Sigmoid colon (tissue), 7 donors: Measurements from ENCODE around the gene FOXRED1. TPM values are rescaled to one million over a fixed set of nuclear protein-coding genes. Genes with fewer than 3 reads are reported as not detected.
"Not testable (repeated sequence)": the region's sequence is repeated elsewhere in the genome, so short reads cannot be mapped to it uniquely, and the experiment has no call there.

ENCODE experiments used
- DNase-seq: peaks from one replicate; pipeline ENCODE4 v3.0.0-alpha.2; 2019
- H3K27ac ChIP-seq, 4 donors: fragments of 200-600 bp; sonication (generic); one replicate each; pipeline ENCODE4 v1.5.1; 2016 to 2019; ENCODE audit warnings: mild to moderate bottlenecking in 1 of 4
- H3K27me3 ChIP-seq, 3 donors: fragments of 200-600 bp; sonication (generic); one replicate each; pipeline ENCODE4 v1.5.1; 2019; ENCODE audit warnings: mild to moderate bottlenecking in 1 of 3
- H3K36me3 ChIP-seq, 4 donors: fragments of 200-600 bp; sonication (generic); one replicate each; pipeline ENCODE4 v1.5.1; 2016 to 2019
- H3K4me1 ChIP-seq, 4 donors: fragments of 200-600 bp; sonication (generic); one replicate each; pipeline ENCODE4 v1.5.1; 2017 to 2019
- H3K4me3 ChIP-seq, 4 donors: fragments of 200-600 bp; sonication (generic); one replicate each; pipeline ENCODE4 v1.5.1; 2017 to 2019; ENCODE audit warnings: mild to moderate bottlenecking in 2 of 4, moderate library complexity in 1 of 4
- H3K9me3 ChIP-seq, 4 donors: fragments of 200-600 bp in 3 of 4; sonication (generic) in 3 of 4; one replicate each; pipeline versions ENCODE4 v1.5.1 to v1.6.1; 2013 to 2019
- CTCF ChIP-seq, 4 experiments: fragments of 450-650 bp in 3 of 4; fragments of 200-600 bp in 1 of 4; IDR thresholded peaks; one replicate each; pipeline ENCODE4 v1.5.1; 2016 to 2019; ENCODE audit warnings: antibody characterized with exemption in 4 of 4, mild to moderate bottlenecking in 3 of 4, moderate library complexity in 2 of 4
- EP300 ChIP-seq, 4 donors: sonication (generic); formaldehyde crosslinking; IDR thresholded peaks; one replicate each; pipeline ENCODE4 v1.6.1; 2017; ENCODE audit warnings: antibody characterized with exemption in 4 of 4
- POLR2A ChIP-seq, 2 donors: fragments of 450-650 bp; IDR thresholded peaks; one replicate each; pipeline ENCODE4 v1.6.1; 2016; ENCODE audit warnings: antibody characterized with exemption in 2 of 2, mild to moderate bottlenecking in 2 of 2, moderate library complexity in 2 of 2
- POLR2AphosphoS5 ChIP-seq, 4 donors: sonication (generic); formaldehyde crosslinking; IDR thresholded peaks; one replicate each; pipeline ENCODE4 v1.6.1; 2017; ENCODE audit warnings: antibody characterized with exemption in 4 of 4
- WGBS, 2 donors: extraction: QIAGEN DNeasy Blood & Tissue Kit; methylation state at CpG; one replicate each; pipeline ENCODE4 v1.1.7; 2013; 5-methylcytosine and 5-hydroxymethylcytosine counted together
- intact Hi-C: fragments of 100-400 bp; cut with DNase I; formaldehyde crosslinking; loops from one replicate; pipeline ENCODE4 v1.15.1; 2023
- polyA plus RNA-seq, 3 donors: library from polyadenylated mRNA; stranded (reverse); fragments of 200-250 nt; gene quantifications; one replicate each; pipeline ENCODE4 v1.2.3, GENCODE V29; 2013
- total RNA-seq, 4 donors: library from RNA; depleted of rRNA; stranded (reverse); fragments of >200 nt; gene quantifications; one replicate each; pipeline ENCODE4 v1.1.0, GENCODE V29; 2016
- donor health status: healthy with polysubstance abuse.
- donor health status: Bipolar disorder and iron deficiency.
- donor health status: healthy.

FOXRED1 gene
- total and polyA plus RNA-seq, 7 donors: 10.8 to 46.0 (median 16.0) TPM

DNA sequence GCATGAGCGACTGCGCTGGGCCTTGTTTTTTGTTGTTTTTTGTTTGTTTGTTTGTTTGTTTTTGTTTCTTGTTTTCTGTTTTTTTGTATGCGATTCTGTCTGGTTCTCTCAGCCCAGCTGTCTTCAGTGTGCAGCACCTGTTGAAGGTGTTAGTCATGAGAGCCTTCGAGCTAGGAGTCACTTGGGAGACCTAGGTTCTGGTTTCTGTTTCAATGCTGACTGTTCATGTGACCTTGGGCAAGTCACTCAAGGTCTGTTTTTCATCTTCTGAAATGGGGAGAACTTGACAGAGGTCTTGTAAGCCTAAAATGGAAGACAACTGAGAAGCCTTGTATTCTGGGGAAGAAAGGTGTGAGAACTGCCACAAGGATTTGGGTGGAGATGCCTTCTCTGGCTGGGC lies 36.7 kb downstream of the FOXRED1 start:
- Histone ChIP-seq H3K36me3 (peaks cover 0 to 3% (median 0%) of the 10 kb centered on the region in 4 donors), H3K4me3 (no peak overlapping the region), H3K4me1 (peaks cover 0 to 19% (median 15%) of the 10 kb centered on the region in 4 donors), H3K27ac (no peak overlapping the region), H3K27me3 (no peaks in the 10 kb centered on the region), H3K9me3 (no peaks in the 10 kb centered on the region)
- no peak for DNase-seq
- WGBS, 2 donors: 79 to 93% methylated on average over 4 of the region's 4 CpGs
- TF ChIP-seq POLR2AphosphoS5 (IDR thresholded peaks at IDR 0.05) (no peak), CTCF (IDR thresholded peaks at IDR 0.05) (no peak), EP300 (IDR thresholded peaks at IDR 0.05) (no peak), POLR2A (IDR thresholded peaks at IDR 0.05) (no peak)
- intact Hi-C loops: no loop called here

- no peak overlapping the region for H3K27ac ChIP-seq
- H3K36me3 ChIP-seq: no peaks in the 10 kb centered on the region
- no peaks in the 10 kb centered on the region for H3K27me3 ChIP-seq
- WGBS, 2 donors: 53 to 71% methylated on average over 5 of the region's 5 CpGs
- intact Hi-C loops: no loop called here
- no peak for TF ChIP-seq CTCF (IDR thresholded peaks at IDR 0.05)
- TF ChIP-seq POLR2AphosphoS5 (IDR thresholded peaks at IDR 0.05): no peak
- TF ChIP-seq EP300 (IDR thresholded peaks at IDR 0.05): no peak
- TF ChIP-seq POLR2A (IDR thresholded peaks at IDR 0.05): no peak
- peaks cover 0 to 23% (median 21%) of the 10 kb centered on the region in 4 donors for H3K4me1 ChIP-seq
- no peaks in the 10 kb centered on the region for H3K9me3 ChIP-seq
- DNase-seq: no peak
- no peak overlapping the region for H3K4me3 ChIP-seq
Observed at GRCh38 chr11:126307706-126308105, 38.8 kb downstream of the FOXRED1 start.

DNA sequence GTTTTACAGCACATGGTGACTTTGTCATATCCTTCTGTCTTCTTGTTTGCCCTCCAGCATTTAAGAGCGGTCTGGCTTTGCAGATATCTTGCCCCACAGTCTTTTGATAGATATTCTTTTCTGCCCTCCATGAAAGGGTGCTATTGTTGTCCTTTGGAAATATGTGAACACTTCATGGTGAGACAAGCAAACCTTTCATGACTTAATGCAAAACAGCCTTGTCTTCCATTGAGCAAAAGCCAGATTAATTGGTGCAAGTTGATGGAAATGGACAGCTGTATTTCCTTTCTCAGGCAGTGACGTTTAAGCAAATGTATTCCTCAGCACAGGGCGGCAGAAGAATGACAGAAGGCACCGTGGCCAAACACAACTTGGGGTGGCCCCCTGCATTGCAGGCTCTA lies 39.3 kb downstream of the FOXRED1 start:
- DNase-seq: no peak
- 87 to 91% methylated on average over 4 of the region's 4 CpGs for WGBS, 2 donors
- Histone ChIP-seq H3K4me3 (no peak overlapping the region), H3K27ac (no peak overlapping the region), H3K9me3 (no peaks in the 10 kb centered on the region), H3K27me3 (no peaks in the 10 kb centered on the region), H3K4me1 (peaks cover 0 to 22% (median 20%) of the 10 kb centered on the region in 4 donors), H3K36me3 (peaks cover 0 to 1% (median 0%) of the 10 kb centered on the region in 4 donors)
- TF ChIP-seq CTCF (IDR thresholded peaks at IDR 0.05) (no peak), POLR2AphosphoS5 (IDR thresholded peaks at IDR 0.05) (no peak), POLR2A (IDR thresholded peaks at IDR 0.05) (no peak), EP300 (IDR thresholded peaks at IDR 0.05) (no peak)
- intact Hi-C loops: no loop called here

- H3K9me3 ChIP-seq, H3K27ac ChIP-seq, intact Hi-C loops, H3K36me3 ChIP-seq, DNase-seq, H3K4me3 ChIP-seq, H3K27me3 ChIP-seq: not testable (repeated sequence)
- peaks cover 0 to 19% (median 17%) of the 10 kb centered on the region in 4 donors for H3K4me1 ChIP-seq
- WGBS, 2 donors: 94 to 96% methylated on average over 4 of the region's 4 CpGs
Observed at GRCh38 chr11:126308771-126309170, 39.8 kb downstream of the FOXRED1 start.

DNA sequence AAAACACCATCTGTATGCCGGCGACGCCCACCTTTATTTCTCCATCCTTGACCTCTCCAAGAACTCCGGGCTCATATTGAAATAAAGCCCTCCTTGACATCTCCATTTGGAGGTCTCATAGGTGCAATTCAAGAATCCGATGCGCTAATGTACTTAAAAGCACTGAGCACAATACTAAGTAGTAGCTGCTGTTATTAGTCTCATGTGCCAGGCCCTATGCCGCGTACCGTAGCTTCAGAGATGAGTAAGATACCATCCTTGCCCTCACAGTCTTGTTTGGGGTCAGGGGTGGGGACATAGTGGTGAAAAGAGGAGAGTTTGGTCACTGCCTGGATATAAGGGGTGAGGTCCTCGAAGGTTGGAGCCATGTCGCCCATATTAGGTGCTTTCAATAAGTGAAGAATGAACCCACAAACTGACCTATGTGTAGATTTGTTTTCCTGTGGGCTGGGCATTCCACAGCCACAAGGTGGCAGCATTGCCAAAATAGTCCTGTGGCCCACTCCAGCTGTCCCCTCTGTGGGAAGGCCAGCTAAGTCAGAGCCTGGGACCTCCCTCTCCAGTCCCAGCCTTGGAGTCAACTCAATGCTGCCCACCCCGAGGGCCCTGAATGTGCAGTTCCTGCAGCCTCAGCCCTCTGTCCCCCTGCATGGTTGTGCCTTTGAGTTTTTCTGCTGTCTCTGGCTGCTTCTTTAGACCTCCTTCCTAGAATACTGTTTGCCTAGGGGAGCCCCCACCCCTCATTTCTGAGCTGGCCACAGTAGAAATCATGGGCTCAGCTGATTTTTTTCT lies 41.4 kb downstream of the FOXRED1 start:
- WGBS, 2 donors: 55 to 73% methylated on average over 12 of the region's 12 CpGs
- peaks cover 0 to 6% (median 0%) of the 10 kb centered on the region in 4 donors for H3K36me3 ChIP-seq
- intact Hi-C loops: loop anchor here (2.0 to 5.0 kb wide), 3 partner anchors 48 to 170 kb away; no protein-coding TSS in a partner anchor
- H3K27ac ChIP-seq: peak overlapping the region in 2 of 4 donors; percentile 10 to 15
- H3K4me1 ChIP-seq: peaks cover 0 to 10% (median 9%) of the 10 kb centered on the region in 4 donors
- DNase-seq: peak; percentile 86
- H3K27me3 ChIP-seq: no peaks in the 10 kb centered on the region
- no peak overlapping the region for H3K4me3 ChIP-seq
- H3K9me3 ChIP-seq: no peaks in the 10 kb centered on the region
- TF ChIP-seq CTCF (IDR thresholded peaks at IDR 0.05) (peak; percentile 53 to 87 (median 76)), POLR2AphosphoS5 (IDR thresholded peaks at IDR 0.05) (no peak)
